Hepatic stellate cell (primary cell): ENCODE data around the gene TOPORS.
A peak's percentile ranks its signal among the peaks of the same experiment; 100 is the strongest.
"Not testable (repeated sequence)": the region's sequence is repeated elsewhere in the genome, so short reads cannot be mapped to it uniquely, and the experiment has no call there.

Experiments
- DNase-seq: peaks from one replicate; pipeline ENCODE4 v3.0.0; 2011; ENCODE audit warnings: low spot score

Gene TOPORS

GRCh38 chr9:32552172-32552872 lies at the start of gene TOPORS, which contains the start of gene SMIM27:
TOPORS (minus strand) TSS chr9:32552586; CDS start chr9:32552436, 150 bp downstream.
SMIM27 (plus strand) TSS chr9:32552327; CDS start chr9:32552435, 108 bp downstream.
- DNase-seq: peak; percentile 89

GRCh38 chr9:32599021-32599420 lies 46.6 kb upstream of the TOPORS start:
- DNase-seq: not testable (repeated sequence)

GRCh38 chr9:32596936-32597335 lies 44.5 kb upstream of the TOPORS start:
- no peak for DNase-seq

- DNase-seq: no peak
Measured at GRCh38 chr9:32596096-32596865, 43.9 kb upstream of the TOPORS start.

GRCh38 chr9:32590898-32591297 lies 38.5 kb upstream of the TOPORS start:
- no peak for DNase-seq

- no peak for DNase-seq
Measured at GRCh38 chr9:32590476-32590875, 38.1 kb upstream of the TOPORS start.

- peak; percentile 47 for DNase-seq
Measured at GRCh38 chr9:32589083-32589723, 36.8 kb upstream of the TOPORS start.

- DNase-seq: no peak
Measured at GRCh38 chr9:32587901-32588300, 35.5 kb upstream of the TOPORS start.

- no peak for DNase-seq
Measured at GRCh38 chr9:32584784-32585183, 32.4 kb upstream of the TOPORS start.

- peak; percentile 43 for DNase-seq
Measured at GRCh38 chr9:32581512-32582143, 29.2 kb upstream of the TOPORS start.

- no peak for DNase-seq
Measured at GRCh38 chr9:32580631-32581300, 28.4 kb upstream of the TOPORS start.

GRCh38 chr9:32579706-32580331 lies 27.4 kb upstream of the TOPORS start:
- DNase-seq: peak; percentile 22

GRCh38 chr9:32578976-32579375 lies 26.6 kb upstream of the TOPORS start:
- DNase-seq: no peak

- DNase-seq: no peak
Measured at GRCh38 chr9:32577316-32577715, 24.9 kb upstream of the TOPORS start.

- DNase-seq: no peak
Measured at GRCh38 chr9:32574858-32575257, 22.5 kb upstream of the TOPORS start.

- no peak for DNase-seq
Measured at GRCh38 chr9:32573821-32574220, 21.4 kb upstream of the TOPORS start.

- DNase-seq: peak; percentile 90
Measured at GRCh38 chr9:32572900-32573523, 20.6 kb upstream of the TOPORS start, which contains the start of gene NDUFB6. NDUFB6 (minus strand) TSS chr9:32573159; CDS start chr9:32573060, 99 bp downstream.

GRCh38 chr9:32571969-32572899 lies 19.8 kb upstream of the TOPORS start:
- peak; percentile 79 for DNase-seq

GRCh38 chr9:32570262-32570661 lies 17.9 kb upstream of the TOPORS start:
- no peak for DNase-seq

GRCh38 chr9:32566770-32567169 lies 14.4 kb upstream of the TOPORS start:
- DNase-seq: no peak
